A549 (cell line): ENCODE results near the gene INVS.

Experiments used
- CEBPB ChIP-seq, 2 experiments: fragments of >200 bp in 1 of 2; sonication (Bioruptor Twin) in 1 of 2; formaldehyde crosslinking in 1 of 2; IDR thresholded peaks; 2 replicates each; pipeline ENCODE4 v1.6.1; 2012 to 2016
- CHD2 ChIP-seq: fragments of 150-350 bp; IDR thresholded peaks from 2 replicates; pipeline ENCODE4 v1.6.1; 2014; ENCODE audit warnings: low read length; ENCODE audit not compliant: partially characterized antibody
- NPAS2 ChIP-seq: fragments of 250-450 bp; sonication (Bioruptor Pico); IDR thresholded peaks from 2 replicates; pipeline ENCODE4 v1.8.0; 2022; ENCODE audit warnings: mild to moderate bottlenecking, moderate library complexity, borderline replicate concordance
- POLR2A ChIP-seq: IDR thresholded peaks from 2 replicates; pipeline ENCODE4 v1.6.1; 2012; ENCODE audit warnings: mild to moderate bottlenecking, low read length
- RAD21 ChIP-seq, 2 experiments: fragments of >200 bp in 1 of 2; sonication (Bioruptor Twin) in 1 of 2; formaldehyde crosslinking in 1 of 2; IDR thresholded peaks in 1 of 2; conservative IDR thresholded peaks in 1 of 2; 2 replicates in 1 of 2; 3 replicates in 1 of 2; pipeline ENCODE4 v1.6.1; 2012 to 2018; ENCODE audit warnings: inconsistent platforms in 1 of 2
- TP53 ChIP-seq: fragments of 250-450 bp; sonication (Bioruptor Pico); IDR thresholded peaks from 2 replicates; pipeline ENCODE4 v1.5.0; 2021; ENCODE audit warnings: mild to moderate bottlenecking, moderate library complexity
- ZNF302 ChIP-seq: fragments of 250-450 bp; sonication (Bioruptor Pico); IDR thresholded peaks from 2 replicates; pipeline ENCODE4 v1.9.0; 2021; ENCODE audit warnings: inconsistent platforms, mild to moderate bottlenecking, moderate library complexity
- TF ChIP-seq, protein P1 (sequence below): fragments of >200 bp; sonication (Bioruptor Twin); formaldehyde crosslinking; IDR thresholded peaks from 3 replicates; pipeline ENCODE4 v1.5.1; 2016
- TF ChIP-seq, protein P2 (sequence below): fragments of 250-450 bp; sonication (Bioruptor Pico); IDR thresholded peaks from 2 replicates; pipeline ENCODE4 v1.5.0; 2020; ENCODE audit warnings: low read depth, mild to moderate bottlenecking, moderate library complexity
- TF ChIP-seq, protein P3 (sequence below): fragments of 250-450 bp; sonication (Bioruptor Pico); IDR thresholded peaks from 2 replicates; pipeline ENCODE4 v1.5.0; 2021; ENCODE audit warnings: mild to moderate bottlenecking, moderate library complexity, borderline replicate concordance

DNA sequence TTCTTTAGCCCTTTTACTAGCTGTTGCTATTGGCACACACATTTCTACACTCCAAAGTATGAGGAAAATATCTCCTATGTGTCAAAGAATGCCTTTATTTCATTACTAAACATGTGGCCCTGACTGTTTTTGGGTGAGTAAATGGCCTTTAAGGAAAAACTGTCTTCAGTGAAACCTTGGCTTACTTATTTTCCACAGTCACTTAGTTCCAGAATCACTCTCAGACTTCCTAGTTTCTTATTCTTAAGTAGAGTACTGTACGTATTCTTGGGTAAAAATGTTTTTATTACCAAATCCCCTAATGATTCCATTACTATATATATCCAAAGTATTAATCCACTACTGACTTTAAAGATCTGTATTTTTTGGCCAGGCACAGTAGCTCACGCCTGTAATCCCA lies 27.8 kb upstream of the INVS start:
- TF ChIP-seq CEBPB (IDR thresholded peaks at IDR 0.05), result no peak
- TF ChIP-seq POLR2A, result no peak
- TF ChIP-seq TP53 (CRISPR knock-in tag), result no peak
- TF ChIP-seq ZNF302 (CRISPR knock-in tag), result no peak
- TF ChIP-seq, protein P1, sequence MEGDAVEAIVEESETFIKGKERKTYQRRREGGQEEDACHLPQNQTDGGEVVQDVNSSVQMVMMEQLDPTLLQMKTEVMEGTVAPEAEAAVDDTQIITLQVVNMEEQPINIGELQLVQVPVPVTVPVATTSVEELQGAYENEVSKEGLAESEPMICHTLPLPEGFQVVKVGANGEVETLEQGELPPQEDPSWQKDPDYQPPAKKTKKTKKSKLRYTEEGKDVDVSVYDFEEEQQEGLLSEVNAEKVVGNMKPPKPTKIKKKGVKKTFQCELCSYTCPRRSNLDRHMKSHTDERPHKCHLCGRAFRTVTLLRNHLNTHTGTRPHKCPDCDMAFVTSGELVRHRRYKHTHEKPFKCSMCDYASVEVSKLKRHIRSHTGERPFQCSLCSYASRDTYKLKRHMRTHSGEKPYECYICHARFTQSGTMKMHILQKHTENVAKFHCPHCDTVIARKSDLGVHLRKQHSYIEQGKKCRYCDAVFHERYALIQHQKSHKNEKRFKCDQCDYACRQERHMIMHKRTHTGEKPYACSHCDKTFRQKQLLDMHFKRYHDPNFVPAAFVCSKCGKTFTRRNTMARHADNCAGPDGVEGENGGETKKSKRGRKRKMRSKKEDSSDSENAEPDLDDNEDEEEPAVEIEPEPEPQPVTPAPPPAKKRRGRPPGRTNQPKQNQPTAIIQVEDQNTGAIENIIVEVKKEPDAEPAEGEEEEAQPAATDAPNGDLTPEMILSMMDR, result no peak
- TF ChIP-seq, protein P2, sequence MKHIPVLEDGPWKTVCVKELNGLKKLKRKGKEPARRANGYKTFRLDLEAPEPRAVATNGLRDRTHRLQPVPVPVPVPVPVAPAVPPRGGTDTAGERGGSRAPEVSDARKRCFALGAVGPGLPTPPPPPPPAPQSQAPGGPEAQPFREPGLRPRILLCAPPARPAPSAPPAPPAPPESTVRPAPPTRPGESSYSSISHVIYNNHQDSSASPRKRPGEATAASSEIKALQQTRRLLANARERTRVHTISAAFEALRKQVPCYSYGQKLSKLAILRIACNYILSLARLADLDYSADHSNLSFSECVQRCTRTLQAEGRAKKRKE (CRISPR knock-in tag), result no peak
- no peak for TF ChIP-seq RAD21 (conservative IDR thresholded peaks at IDR 0.05 in 1 of 2, IDR thresholded peaks at IDR 0.05 in 1 of 2)
- TF ChIP-seq, protein P3, sequence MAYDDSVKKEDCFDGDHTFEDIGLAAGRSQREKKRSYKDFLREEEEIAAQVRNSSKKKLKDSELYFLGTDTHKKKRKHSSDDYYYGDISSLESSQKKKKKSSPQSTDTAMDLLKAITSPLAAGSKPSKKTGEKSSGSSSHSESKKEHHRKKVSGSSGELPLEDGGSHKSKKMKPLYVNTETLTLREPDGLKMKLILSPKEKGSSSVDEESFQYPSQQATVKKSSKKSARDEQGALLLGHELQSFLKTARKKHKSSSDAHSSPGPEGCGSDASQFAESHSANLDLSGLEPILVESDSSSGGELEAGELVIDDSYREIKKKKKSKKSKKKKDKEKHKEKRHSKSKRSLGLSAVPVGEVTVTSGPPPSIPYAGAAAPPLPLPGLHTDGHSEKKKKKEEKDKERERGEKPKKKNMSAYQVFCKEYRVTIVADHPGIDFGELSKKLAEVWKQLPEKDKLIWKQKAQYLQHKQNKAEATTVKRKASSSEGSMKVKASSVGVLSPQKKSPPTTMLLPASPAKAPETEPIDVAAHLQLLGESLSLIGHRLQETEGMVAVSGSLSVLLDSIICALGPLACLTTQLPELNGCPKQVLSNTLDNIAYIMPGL (CRISPR knock-in tag), result no peak
- TF ChIP-seq NPAS2 (CRISPR knock-in tag), result no peak
- TF ChIP-seq CHD2, result no peak
